Measurements from ENCODE around the gene CENPF. TPM values are rescaled to one million over a fixed set of nuclear protein-coding genes. Genes with fewer than 3 reads are reported as not detected.
"Not testable (repeated sequence)": the region's sequence is repeated elsewhere in the genome, so short reads cannot be mapped to it uniquely, and the experiment has no call there.

The CENPF gene
- total RNA-seq, 2 donors from 2014 or later: 2.9 to 10.9 TPM

DNA sequence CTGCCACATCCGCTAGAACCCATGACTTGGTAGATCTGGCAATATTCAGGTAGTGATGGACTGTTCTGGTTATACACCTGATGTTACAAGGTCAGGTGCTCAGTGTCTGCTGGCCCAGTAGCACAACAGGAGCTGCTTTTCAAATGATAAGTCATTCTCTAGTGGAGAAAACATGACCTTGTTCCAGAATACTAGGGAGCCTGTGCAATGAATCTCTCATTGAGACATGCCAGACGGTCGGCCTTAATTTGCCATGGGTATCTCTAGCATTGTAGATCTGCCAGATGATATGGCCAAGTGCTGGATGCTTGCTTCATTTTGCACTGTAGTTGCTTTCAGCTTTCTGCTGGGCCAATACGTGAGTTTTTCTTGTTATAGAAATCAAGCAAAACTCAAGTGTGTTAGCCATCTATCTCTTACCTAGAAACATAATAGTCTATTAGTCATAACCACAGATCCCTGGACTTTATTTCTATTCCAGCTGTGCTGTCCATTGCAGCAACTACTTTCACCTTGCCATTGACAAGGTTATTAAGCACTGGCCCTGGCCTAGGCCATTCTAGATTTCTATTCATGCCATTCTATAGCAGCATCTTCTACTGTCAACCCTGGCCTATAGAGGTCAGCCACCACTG is 13.9 kb upstream of the CENPF start:
- no peak for DNase-seq (ENCODE audit: low spot score)
- Histone ChIP-seq H3K36me3 (no peaks in the 10 kb centered on the region), H3K27me3 (replicated peaks; ENCODE audit: insufficient read depth) (no peaks in the 10 kb centered on the region), H3K9me3 (no peaks in the 10 kb centered on the region), H3K27ac (no peak overlapping the region), H3K4me1 (replicated peaks) (peaks cover 4% of the 10 kb centered on the region), H3K4me3 (no peak overlapping the region)
- intact Hi-C loops (cut with DNase I): loop anchor here (5.0 to 10.0 kb wide), 3 partner anchors 37 to 314 kb away; partner anchors contain the start of gene PTPN14
- TF ChIP-seq POLR2A (IDR thresholded peaks at IDR 0.05) (no peak), POLR2AphosphoS5 (IDR thresholded peaks at IDR 0.05) (no peak), CTCF (IDR thresholded peaks at IDR 0.05) (no peak)
- WGBS: 94% methylated on average over 4 of the region's 4 CpGs

DNA sequence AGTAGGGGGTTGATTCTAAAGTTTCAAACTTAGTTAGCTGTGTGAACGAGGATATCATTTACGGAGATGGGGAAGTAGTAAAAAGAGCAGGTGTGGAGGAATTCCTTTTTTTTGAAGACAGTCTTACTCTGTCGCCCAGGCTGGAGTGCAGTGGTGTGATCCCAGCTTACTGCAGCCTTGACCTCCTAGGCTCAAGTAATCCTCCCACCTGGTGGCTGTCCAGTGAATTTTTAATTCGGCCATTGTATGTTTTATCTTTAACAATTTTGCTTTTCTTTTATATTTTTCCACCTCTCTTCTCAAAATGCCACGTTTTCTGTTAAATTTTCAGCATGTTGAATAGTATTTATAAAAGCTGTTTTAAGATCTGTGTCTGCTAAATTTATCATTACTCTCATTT is 12.3 kb upstream of the CENPF start:
- Histone ChIP-seq H3K9me3 (no peaks in the 10 kb centered on the region), H3K27ac (no peak overlapping the region), H3K4me3 (no peak overlapping the region), H3K4me1 (replicated peaks) (no peaks in the 10 kb centered on the region), H3K27me3 (replicated peaks; ENCODE audit: insufficient read depth) (no peaks in the 10 kb centered on the region), H3K36me3 (no peaks in the 10 kb centered on the region)
- DNase-seq (ENCODE audit: low spot score): no peak
- 90% methylated on average over 5 of the region's 5 CpGs for WGBS
- intact Hi-C loops (cut with DNase I): no loop called here
- TF ChIP-seq POLR2AphosphoS5 (IDR thresholded peaks at IDR 0.05) (no peak), CTCF (IDR thresholded peaks at IDR 0.05) (no peak), POLR2A (IDR thresholded peaks at IDR 0.05) (no peak)

GRCh38 chr1:214591918-214592317 is 11.1 kb upstream of the CENPF start:
- H3K4me3 ChIP-seq; DNase-seq (ENCODE audit: low spot score); H3K4me1 ChIP-seq (replicated peaks); intact Hi-C loops (cut with DNase I); H3K36me3 ChIP-seq; H3K9me3 ChIP-seq; H3K27ac ChIP-seq; H3K27me3 ChIP-seq (replicated peaks; ENCODE audit: insufficient read depth): not testable (repeated sequence)
- WGBS: 82% methylated on average over 8 of the region's 8 CpGs

GRCh38 chr1:214593158-214593557 is 9.8 kb upstream of the CENPF start:
- TF ChIP-seq POLR2AphosphoS5 (IDR thresholded peaks at IDR 0.05): no peak
- H3K4me1 ChIP-seq (replicated peaks): no peaks in the 10 kb centered on the region
- H3K27me3 ChIP-seq (replicated peaks; ENCODE audit: insufficient read depth): no peaks in the 10 kb centered on the region
- intact Hi-C loops (cut with DNase I): no loop called here
- no peak overlapping the region for H3K27ac ChIP-seq
- H3K36me3 ChIP-seq: no peaks in the 10 kb centered on the region
- H3K9me3 ChIP-seq: no peaks in the 10 kb centered on the region
- H3K4me3 ChIP-seq: no peak overlapping the region
- DNase-seq (ENCODE audit: low spot score): no peak

- TF ChIP-seq POLR2AphosphoS5 (IDR thresholded peaks at IDR 0.05): no peak
- TF ChIP-seq POLR2A (IDR thresholded peaks at IDR 0.05): no peak
- TF ChIP-seq CTCF (IDR thresholded peaks at IDR 0.05): no peak
- H3K27ac ChIP-seq: no peak overlapping the region
- H3K36me3 ChIP-seq: no peaks in the 10 kb centered on the region
- no peaks in the 10 kb centered on the region for H3K4me1 ChIP-seq (replicated peaks)
- no peaks in the 10 kb centered on the region for H3K27me3 ChIP-seq (replicated peaks; ENCODE audit: insufficient read depth)
- no peaks in the 10 kb centered on the region for H3K9me3 ChIP-seq
- DNase-seq (ENCODE audit: low spot score): no peak
- 1% methylated on average over 11 of the region's 11 CpGs for WGBS
- peak overlapping the region in 1 of 2 donors; percentile 45 for H3K4me3 ChIP-seq
- intact Hi-C loops (cut with DNase I): no loop called here
Measured at GRCh38 chr1:214603819-214604252, 841 bp downstream of the CENPF start.

DNA sequence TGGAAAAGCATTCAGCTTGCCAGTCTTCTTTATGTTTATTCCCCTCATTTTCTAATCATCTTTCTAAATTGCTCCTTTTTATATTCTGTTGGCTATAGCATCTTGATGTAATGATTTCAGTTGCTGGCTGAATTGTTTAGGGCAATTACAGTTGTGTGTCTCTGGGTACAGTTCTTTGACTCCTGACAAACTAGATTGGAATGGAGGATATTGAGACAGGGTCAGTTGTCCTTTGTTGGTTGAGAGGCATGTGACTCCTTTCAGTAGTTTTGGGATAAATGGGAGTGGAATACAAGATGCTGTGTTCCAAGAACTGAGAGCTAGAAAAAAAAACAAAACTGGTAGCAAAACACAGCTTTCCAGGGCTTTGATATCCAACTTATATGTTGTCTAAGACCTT is 1.5 kb downstream of the CENPF start:
- DNase-seq (ENCODE audit: low spot score): no peak
- TF ChIP-seq CTCF (IDR thresholded peaks at IDR 0.05): no peak
- no peak for TF ChIP-seq POLR2A (IDR thresholded peaks at IDR 0.05)
- TF ChIP-seq POLR2AphosphoS5 (IDR thresholded peaks at IDR 0.05): no peak
- intact Hi-C loops (cut with DNase I): no loop called here
- Histone ChIP-seq H3K27me3 (replicated peaks; ENCODE audit: insufficient read depth) (no peaks in the 10 kb centered on the region), H3K36me3 (no peaks in the 10 kb centered on the region), H3K9me3 (no peaks in the 10 kb centered on the region), H3K27ac (no peak overlapping the region), H3K4me1 (replicated peaks) (no peaks in the 10 kb centered on the region), H3K4me3 (no peak overlapping the region)

GRCh38 chr1:214605484-214605883 is 2.5 kb downstream of the CENPF start:
- H3K4me1 ChIP-seq (replicated peaks); H3K27ac ChIP-seq; H3K9me3 ChIP-seq; H3K27me3 ChIP-seq (replicated peaks; ENCODE audit: insufficient read depth); H3K36me3 ChIP-seq; intact Hi-C loops (cut with DNase I); H3K4me3 ChIP-seq; DNase-seq (ENCODE audit: low spot score): not testable (repeated sequence)
- 97% methylated on average over 32 of the region's 32 CpGs for WGBS

DNA sequence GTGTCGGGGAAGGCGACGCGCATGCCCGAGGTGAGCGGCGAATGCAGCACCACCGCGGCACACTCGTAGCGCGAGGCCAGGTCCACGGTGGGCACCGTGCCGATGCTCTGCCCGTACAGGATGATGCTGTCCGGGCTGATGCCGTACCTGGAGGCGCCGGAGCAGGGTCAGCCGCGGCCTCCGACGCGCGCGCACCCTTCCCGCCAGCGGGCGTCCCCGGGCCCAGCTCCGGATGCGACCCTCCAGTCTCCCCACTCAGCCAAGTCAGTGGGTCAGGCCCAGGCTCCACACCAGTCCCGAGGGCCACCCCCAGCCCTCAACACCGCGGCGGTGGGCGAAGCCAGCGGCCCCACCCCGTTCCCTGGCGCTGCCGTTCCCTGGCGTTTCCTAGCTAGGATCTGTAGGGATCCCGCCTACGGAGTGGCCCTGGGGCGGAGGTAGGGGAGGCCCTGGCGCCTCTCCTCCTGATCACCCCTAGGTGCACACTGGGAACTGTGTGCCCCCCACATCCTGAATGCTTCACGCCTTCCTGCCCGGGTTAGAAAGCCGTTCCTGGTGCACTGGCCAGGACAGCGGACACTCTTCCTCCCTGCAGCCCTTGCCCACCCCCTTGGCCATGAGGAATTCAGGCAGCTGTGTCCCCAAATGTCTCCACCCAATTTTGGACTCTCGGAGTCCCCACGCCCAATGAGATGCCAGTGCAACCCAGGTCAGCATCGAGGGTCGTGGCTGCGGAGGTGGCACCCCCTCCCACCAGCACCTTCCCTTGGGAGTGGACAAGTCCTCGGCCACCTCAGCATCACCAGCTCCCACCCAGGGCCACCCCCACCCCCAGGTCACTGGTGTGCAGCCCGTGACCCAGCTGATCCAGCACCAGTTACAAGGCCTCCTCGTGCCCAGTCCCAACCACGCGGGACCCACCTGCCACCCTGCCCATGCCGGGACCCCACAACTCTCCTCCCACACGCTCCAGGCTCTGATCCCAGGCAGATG is 3.2 kb downstream of the CENPF start:
- H3K36me3 ChIP-seq; H3K9me3 ChIP-seq; H3K4me1 ChIP-seq (replicated peaks); H3K27ac ChIP-seq; intact Hi-C loops (cut with DNase I); DNase-seq (ENCODE audit: low spot score); H3K27me3 ChIP-seq (replicated peaks; ENCODE audit: insufficient read depth); H3K4me3 ChIP-seq: not testable (repeated sequence)
- WGBS: over 99% methylated on average over 55 of the region's 63 CpGs

All from prostate gland (tissue), 2 donors.